H1 (cell line): Measurements from ENCODE around the gene RNF8. TPM values are rescaled to one million over a fixed set of nuclear protein-coding genes. Genes with fewer than 3 reads are reported as not detected.

ENCODE experiments used
- CTCF ChIA-PET: fragments of 300-600 bp; sonication (Branson Sonifier 250); formaldehyde crosslinking; loops from one replicate; lab custom pipeline; 2021; ENCODE audit not compliant: partially characterized antibody; lab: Charles Lee
- POLR2A ChIA-PET: fragments of 300-600 bp; sonication (Branson Sonifier 250); formaldehyde crosslinking; loops from one replicate; lab custom pipeline; 2021; ENCODE audit warnings: inconsistent platforms; ENCODE audit not compliant: partially characterized antibody; lab: Charles Lee
- DNase-seq, 2 experiments: peaks; one replicate each; pipeline versions ENCODE4 v3.0.0 to v3.0.0-alpha.2; 2010 to 2022; ENCODE audit warnings: low spot score in 2 of 2, low read depth in 1 of 2, mixed read lengths in 1 of 2
- FAIRE-seq: peaks from 2 replicates; lab custom pipeline; 2011; peaks lifted over from hg19 to GRCh38; lab: Jason Lieb, UNC
- H2AFZ ChIP-seq: 2 replicates; pipeline ENCODE4 v1.8.1; 2012; ENCODE audit warnings: low read length, inconsistent platforms
- H2AK5ac ChIP-seq: 2 replicates; pipeline ENCODE4 v1.6.1; 2013; ENCODE audit warnings: low read depth, low read length
- H2BK120ac ChIP-seq: replicated peaks from 2 replicates; pipeline ENCODE3; 2013; ENCODE audit warnings: low read depth, low read length, inconsistent platforms
- H2BK12ac ChIP-seq: 2 replicates; pipeline ENCODE4 v1.6.1; 2013; ENCODE audit warnings: low read depth, low read length
- H2BK15ac ChIP-seq: 2 replicates; pipeline ENCODE4 v1.6.1; 2013; ENCODE audit warnings: low read length
- H2BK20ac ChIP-seq: 2 replicates; pipeline ENCODE4 v1.6.1; 2013; ENCODE audit warnings: low read length
- H2BK5ac ChIP-seq: 2 replicates; pipeline ENCODE4 v1.6.1; 2013; ENCODE audit warnings: low read depth, low read length
- H3K14ac ChIP-seq: 2 replicates; pipeline ENCODE4 v1.6.1; 2013; ENCODE audit warnings: inconsistent platforms; ENCODE audit not compliant: insufficient read length
- H3K18ac ChIP-seq: 2 replicates; pipeline ENCODE4 v1.6.1; 2013; ENCODE audit warnings: low read length; ENCODE audit errors: extremely low read depth
- H3K23ac ChIP-seq: 2 replicates; pipeline ENCODE4 v1.6.1; 2013; ENCODE audit warnings: inconsistent platforms; ENCODE audit not compliant: insufficient read length
- H3K23me2 ChIP-seq: 2 replicates; pipeline ENCODE4 v1.6.1; 2013; ENCODE audit warnings: low read depth, low read length
- H3K27ac ChIP-seq: 2 replicates; pipeline ENCODE4 v1.6.1; 2011; ENCODE audit warnings: low read depth, low read length, inconsistent platforms
- H3K27me3 ChIP-seq, 4 experiments: replicated peaks in 1 of 4; 1 replicate in 1 of 4; 2 replicates in 3 of 4; pipeline versions ENCODE4 v1.6.1 to v1.8.1; 2011 to 2013; ENCODE audit warnings: low read length in 3 of 4, mild to moderate bottlenecking in 3 of 4, inconsistent platforms in 2 of 4, mixed read lengths in 2 of 4, moderate library complexity in 1 of 4; ENCODE audit not compliant: control insufficient read depth in 3 of 4, insufficient read depth in 3 of 4; ENCODE audit errors: extremely low read depth in 1 of 4
- H3K36me3 ChIP-seq, 4 experiments: 2 replicates each; pipeline versions ENCODE4 v1.6.1 to v1.8.1; 2011 to 2013; ENCODE audit warnings: mild to moderate bottlenecking in 4 of 4, low read length in 3 of 4, moderate library complexity in 2 of 4, control low read depth in 1 of 4, inconsistent platforms in 1 of 4; ENCODE audit not compliant: insufficient read depth in 4 of 4, control insufficient read depth in 2 of 4
- H3K4ac ChIP-seq: replicated peaks from 2 replicates; pipeline ENCODE3; 2013; ENCODE audit warnings: low read length, low read depth, mixed read lengths, inconsistent platforms; ENCODE audit not compliant: insufficient read length
- H3K4me1 ChIP-seq, 4 experiments: replicated peaks in 1 of 4; 1 replicate in 1 of 4; 2 replicates in 3 of 4; pipeline versions ENCODE4 v1.6.1 to v1.8.1; 2011 to 2013; ENCODE audit warnings: low read length in 3 of 4, inconsistent platforms in 2 of 4, mixed read lengths in 1 of 4; ENCODE audit not compliant: insufficient read depth in 4 of 4, control insufficient read depth in 3 of 4
- H3K4me2 ChIP-seq, 2 experiments: 2 replicates each; pipeline versions ENCODE4 v1.6.1 to v1.8.1; 2011 to 2013; ENCODE audit warnings: low read depth in 2 of 2, low read length in 2 of 2, control low read depth in 1 of 2, inconsistent platforms in 1 of 2, mild to moderate bottlenecking in 1 of 2; ENCODE audit not compliant: insufficient read depth in 1 of 2
- H3K4me3 ChIP-seq, 4 experiments: fragments of 200-600, 300-600 bp in 1 of 4; sonication (generic), shearing (Covaris generic), sonication (Bioruptor Twin) in 1 of 4; 2 replicates each; pipeline versions ENCODE4 v1.5.1 to v1.8.1; 2011 to 2016; ENCODE audit warnings: low read length in 4 of 4, low read depth in 3 of 4, control low read depth in 2 of 4, inconsistent platforms in 2 of 4, mild to moderate bottlenecking in 2 of 4, mixed read lengths in 1 of 4, moderate library complexity in 1 of 4; ENCODE audit not compliant: insufficient read depth in 2 of 4; ENCODE audit errors: extremely low read depth in 1 of 4
- H3K56ac ChIP-seq: replicated peaks from 2 replicates; pipeline ENCODE3; 2013; ENCODE audit warnings: low read depth, mild to moderate bottlenecking, mixed read lengths, low read length, inconsistent platforms; ENCODE audit not compliant: insufficient read length
- H3K79me1 ChIP-seq: 2 replicates; pipeline ENCODE4 v1.6.1; 2013; ENCODE audit warnings: low read depth, low read length, control low read depth
- H3K79me2 ChIP-seq, 2 experiments: 2 replicates each; pipeline versions ENCODE4 v1.6.1 to v1.8.1; 2012 to 2013; ENCODE audit warnings: low read length in 2 of 2, mild to moderate bottlenecking in 2 of 2, inconsistent platforms in 1 of 2; ENCODE audit not compliant: insufficient read depth in 2 of 2, control insufficient read depth in 1 of 2
- H3K9ac ChIP-seq, 4 experiments: replicated peaks in 1 of 4; 1 replicate in 1 of 4; 2 replicates in 3 of 4; pipeline versions ENCODE4 v1.6.1 to v1.8.1; 2011 to 2013; ENCODE audit warnings: low read depth in 3 of 4, low read length in 3 of 4, control low read depth in 2 of 4, mild to moderate bottlenecking in 2 of 4, moderate library complexity in 2 of 4, inconsistent platforms in 1 of 4; ENCODE audit errors: extremely low read depth in 1 of 4
- H3K9me3 ChIP-seq, 2 experiments: 2 replicates each; pipeline versions ENCODE4 v1.6.1 to v1.8.1; 2012 to 2013; ENCODE audit warnings: mild to moderate bottlenecking in 2 of 2, moderate library complexity in 2 of 2, control low read depth in 1 of 2, inconsistent platforms in 1 of 2, low read depth in 1 of 2, low read length in 1 of 2, mixed read lengths in 1 of 2; ENCODE audit not compliant: insufficient read depth in 2 of 2
- H4K20me1 ChIP-seq, 2 experiments: replicated peaks in 1 of 2; 2 replicates each; pipeline versions ENCODE3 to v1.8.1; 2011 to 2013; ENCODE audit warnings: inconsistent platforms in 2 of 2, low read length in 2 of 2, mild to moderate bottlenecking in 1 of 2; ENCODE audit not compliant: insufficient read depth in 2 of 2, control insufficient read depth in 1 of 2
- H4K5ac ChIP-seq: 2 replicates; pipeline ENCODE4 v1.6.1; 2013; ENCODE audit warnings: low read length, low read depth, mixed read lengths, inconsistent platforms; ENCODE audit not compliant: insufficient read length
- H4K8ac ChIP-seq: 2 replicates; pipeline ENCODE4 v1.8.0; 2013; ENCODE audit warnings: mild to moderate bottlenecking, moderate library complexity, low read length, inconsistent platforms; ENCODE audit not compliant: insufficient read depth; ENCODE audit errors: extremely low read depth
- H4K91ac ChIP-seq: replicated peaks from 2 replicates; pipeline ENCODE3; 2013; ENCODE audit warnings: low read length, mixed read lengths, inconsistent platforms; ENCODE audit not compliant: insufficient read length
- ASH2L ChIP-seq: fragments of 200-600, 300-600 bp; sonication (generic); IDR thresholded peaks from one replicate; pipeline ENCODE4 v1.7.1; 2017; ENCODE audit warnings: low read length
- CBX8 ChIP-seq: fragments of 300-800, 300-1000 bp; sonication (generic); IDR thresholded peaks from 2 replicates; pipeline ENCODE4 v1.7.1; 2016; ENCODE audit warnings: low read depth, low read length, borderline replicate concordance
- TEAD4 ChIP-seq: IDR thresholded peaks from 2 replicates; pipeline ENCODE4 v1.6.1; 2012; ENCODE audit warnings: low read depth, low read length, inconsistent platforms, mixed read lengths
- WGBS, 2 experiments: shearing (Covaris generic) in 1 of 2; methylation state at CpG; one replicate each; pipeline versions ENCODE4 v1.1.6 to v1.1.7; 2013 to 2015; ENCODE audit warnings: low lambda C conversion rate in 2 of 2, mixed read lengths in 2 of 2, inconsistent platforms in 1 of 2, low coverage in 1 of 2, missing lambda C conversion rate in 1 of 2; ENCODE audit not compliant: insufficient replicate concordance in 2 of 2, insufficient coverage in 1 of 2, insufficient read length in 1 of 2; ENCODE audit errors: extremely low coverage in 1 of 2, missing lambda C conversion rate in 1 of 2; 5-methylcytosine and 5-hydroxymethylcytosine counted together
- polyA plus RNA-seq, 7 experiments: library from polyadenylated mRNA; depleted of rRNA in 3 of 7; stranded (reverse) in 5 of 7; unstranded in 2 of 7; fragments of >200 nt in 5 of 7; fragments of 200-250 nt in 2 of 7; gene quantifications; 1 replicate in 5 of 7; 2 replicates in 1 of 7; 4 replicates in 1 of 7; pipeline versions ENCODE4 v1.2.1 to v1.2.3, GENCODE V29; 2011 to 2013; ENCODE audit warnings: missing spikeins in 2 of 7, mixed read lengths in 2 of 7
- total RNA-seq: library from RNA; stranded (reverse); fragmentation: NEBNext Ultra II Directional; extraction: Animal tissue kit (Norgen Biotek cat#: 25700); gene quantifications from 2 replicates; pipeline ENCODE4 v1.2.1, GENCODE V29; 2021

Gene RNF8
- total and polyA plus RNA-seq, 2 of the 8 experiments (the other 6 are each of a cell fraction or from before 2014, with no cell fraction given) = 20.3 to 44.7 TPM

GRCh38 chr6:37399795-37400490, 46.2 kb downstream of the RNF8 start:
- no peaks in the 10 kb centered on the region for H3K79me1 ChIP-seq
- H3K4me1 ChIP-seq = no peaks in the 10 kb centered on the region
- H3K27ac ChIP-seq = no peak overlapping the region
- H3K18ac ChIP-seq = no peak overlapping the region
- H2BK120ac ChIP-seq = no peak overlapping the region
- no peak overlapping the region for H2BK20ac ChIP-seq
- DNase-seq = no peak
- no peak overlapping the region for H3K56ac ChIP-seq
- no peak overlapping the region for H2BK12ac ChIP-seq
- WGBS, 2 experiments = 65% methylated on average over 4 of the region's 4 CpGs; no CpG with 5 or more reads in 1 of the 2 experiments
- H4K5ac ChIP-seq = no peak overlapping the region
- H3K23me2 ChIP-seq = no peaks in the 10 kb centered on the region; the same call in 1 of the 2 replicates
- H4K91ac ChIP-seq = no peak overlapping the region
- H2BK5ac ChIP-seq = no peak overlapping the region
- no peak overlapping the region for H3K23ac ChIP-seq
- no peak for TF ChIP-seq ASH2L
- TF ChIP-seq CBX8 = no peak
- no peak for TF ChIP-seq TEAD4
- TF ChIP-seq, all 59 proteins: peak for 0
- Histone ChIP-seq H3K27me3 (no peaks in the 10 kb centered on the region), H3K79me2 (no peaks in the 10 kb centered on the region), H3K4me3 (no peak overlapping the region), H2AK5ac (no peak overlapping the region), H4K8ac (no peak overlapping the region), H2AFZ (no peak overlapping the region), H3K9ac (no peak overlapping the region), H3K4ac (no peak overlapping the region), H3K36me3 (no peaks in the 10 kb centered on the region), H3K4me2 (no peak overlapping the region), H3K14ac (no peak overlapping the region), H2BK15ac (no peak overlapping the region), H3K9me3 (no peaks in the 10 kb centered on the region), H4K20me1 (no peaks in the 10 kb centered on the region)
- ChIA-PET POLR2A (no interaction called here), CTCF (interaction anchor here (0.5 to 0.6 kb wide), 2 partner anchors 55 to 1912 kb away, joined by 3 to 4 read pairs; no protein-coding TSS in a partner anchor)
- FAIRE-seq = no peak
